ENCODE results near the gene EHD1. TPM values are rescaled to one million over a fixed set of nuclear protein-coding genes. Genes with fewer than 3 reads are reported as not detected.
"Not testable (repeated sequence)": the region's sequence is repeated elsewhere in the genome, so short reads cannot be mapped to it uniquely, and the experiment has no call there.

EHD1 gene
- total and polyA plus RNA-seq, 2 of the 4 experiments (the other 2 are of a cell fraction) = 107 to 209 TPM

- Histone ChIP-seq H3K9me3 (ENCODE audit: control insufficient read depth, insufficient read depth, low read length) (no peaks in the 10 kb centered on the region), H3K4me1 (ENCODE audit: control insufficient read depth, insufficient read depth, low read length) (no peaks in the 10 kb centered on the region), H3K18ac (ENCODE audit: low read depth, low read length) (no peak overlapping the region), H2BK20ac (ENCODE audit: low read depth, low read length) (no peak overlapping the region), H3K4ac (ENCODE audit: low read depth, low read length) (no peak overlapping the region), H3K79me1 (ENCODE audit: low read depth in 1 of 2, low read length in 2 of 2) (no peaks in the 10 kb centered on the region), H2BK15ac (ENCODE audit: low read depth, low read length) (no peak overlapping the region), H2BK5ac (ENCODE audit: low read depth, low read length, poor library complexity, severe bottlenecking) (no peak overlapping the region), H3K4me3 (ENCODE audit: insufficient read depth, low read depth, low read length) (no peak overlapping the region), H4K91ac (ENCODE audit: insufficient read depth, low read depth, low read length) (no peak overlapping the region), H2AK9ac (replicated peaks; ENCODE audit: low read depth, low read length, poor library complexity) (no peak overlapping the region), H4K8ac (ENCODE audit: low read depth in 2 of 2, low read length in 2 of 2) (no peak overlapping the region), H3K9ac (ENCODE audit: low read depth, low read length) (no peak overlapping the region), H3K14ac (replicated peaks; ENCODE audit: low read depth, low read length) (no peak overlapping the region), H3K23ac (ENCODE audit: low read depth, low read length) (no peak overlapping the region), H3K27me3 (ENCODE audit: control insufficient read depth, insufficient read depth, low read length) (peaks cover 1% of the 10 kb centered on the region; the same call in 1 of the 2 replicates), H3K9me1 (ENCODE audit: insufficient read depth, low read length) (no peaks in the 10 kb centered on the region), H3K27ac (ENCODE audit: insufficient read depth, low read length) (no peak overlapping the region), H3K36me3 (ENCODE audit: control insufficient read depth, insufficient read depth, low read length) (no peaks in the 10 kb centered on the region), H3K56ac (ENCODE audit: extremely low read depth, insufficient read depth, low read length) (no peak overlapping the region), H2BK120ac (ENCODE audit: low read depth, low read length) (no peak overlapping the region), H4K20me1 (ENCODE audit: insufficient read depth, low read length) (no peaks in the 10 kb centered on the region), H3K4me2 (ENCODE audit: low read depth, low read length) (no peak overlapping the region), H4K5ac (ENCODE audit: low read depth, low read length) (no peak overlapping the region), H2AFZ (replicated peaks; ENCODE audit: low read length, poor library complexity) (no peak overlapping the region), H2AK5ac (ENCODE audit: low read depth, low read length) (no peak overlapping the region)
- dilution Hi-C loops (cut with HindIII; ENCODE audit: low sequenced_read_pairs, unreplicated experiment) (no loop called here), intact Hi-C loops (cut with micrococcal nuclease) (no loop called here), in situ Hi-C loops (cut with MboI; ENCODE audit: low sequenced_read_pairs) (no loop called here)
- ChIA-PET CTCF (no interaction called here), POLR2A (ENCODE audit: unreplicated experiment) (no interaction called here)
- BruUV-seq (replicated peaks) = no TSS peak
- ATAC-seq (ENCODE audit: low read depth) = no peak
- 100% methylated on average over 1 of the region's 3 CpGs; no CpG with 5 or more reads in 1 of the 2 experiments for WGBS, 2 experiments (ENCODE audit: extremely low coverage in 2 of 2, insufficient read length in 1 of 2)
- no peak for TF ChIP-seq MXI1 (IDR thresholded peaks at IDR 0.05; ENCODE audit: borderline replicate concordance, low read depth, low read length)
- TF ChIP-seq MAZ (IDR thresholded peaks at IDR 0.05; ENCODE audit: borderline replicate concordance, low read depth, low read length) = no peak
- no peak for TF ChIP-seq ELK1 (IDR thresholded peaks at IDR 0.05; ENCODE audit: borderline replicate concordance, low read depth, low read length)
- TF ChIP-seq NFE2L2 (IDR thresholded peaks at IDR 0.05; ENCODE audit: low read depth, low read length) = no peak
- DNase-seq = no peak
Observed at GRCh38 chr11:64817476-64817875, 60.9 kb downstream of the EHD1 start.

GRCh38 chr11:64815433-64815832 is 63.0 kb downstream of the EHD1 start:
- H3K79me1 ChIP-seq (ENCODE audit: low read depth in 1 of 2, low read length in 2 of 2); H2AK5ac ChIP-seq (ENCODE audit: low read depth, low read length); H2BK20ac ChIP-seq (ENCODE audit: low read depth, low read length); H3K36me3 ChIP-seq (ENCODE audit: control insufficient read depth, insufficient read depth, low read length); H3K4me2 ChIP-seq (ENCODE audit: low read depth, low read length); H2BK15ac ChIP-seq (ENCODE audit: low read depth, low read length); H3K27ac ChIP-seq (ENCODE audit: insufficient read depth, low read length); H2AFZ ChIP-seq (replicated peaks; ENCODE audit: low read length, poor library complexity); H3K9ac ChIP-seq (ENCODE audit: low read depth, low read length); H4K8ac ChIP-seq (ENCODE audit: low read depth in 2 of 2, low read length in 2 of 2); in situ Hi-C loops (cut with MboI; ENCODE audit: low sequenced_read_pairs); H3K4ac ChIP-seq (ENCODE audit: low read depth, low read length); H2AK9ac ChIP-seq (replicated peaks; ENCODE audit: low read depth, low read length, poor library complexity); H3K9me3 ChIP-seq (ENCODE audit: control insufficient read depth, insufficient read depth, low read length); H2BK5ac ChIP-seq (ENCODE audit: low read depth, low read length, poor library complexity, severe bottlenecking); H3K27me3 ChIP-seq (ENCODE audit: control insufficient read depth, insufficient read depth, low read length); BruUV-seq (replicated peaks); H3K4me3 ChIP-seq (ENCODE audit: insufficient read depth, low read depth, low read length); H3K14ac ChIP-seq (replicated peaks; ENCODE audit: low read depth, low read length); CTCF ChIA-PET; H3K4me1 ChIP-seq (ENCODE audit: control insufficient read depth, insufficient read depth, low read length); H4K5ac ChIP-seq (ENCODE audit: low read depth, low read length); intact Hi-C loops (cut with micrococcal nuclease); H3K9me1 ChIP-seq (ENCODE audit: insufficient read depth, low read length); ATAC-seq (ENCODE audit: low read depth); H3K23ac ChIP-seq (ENCODE audit: low read depth, low read length); H4K91ac ChIP-seq (ENCODE audit: insufficient read depth, low read depth, low read length); H3K56ac ChIP-seq (ENCODE audit: extremely low read depth, insufficient read depth, low read length); dilution Hi-C loops (cut with HindIII; ENCODE audit: low sequenced_read_pairs, unreplicated experiment); H3K18ac ChIP-seq (ENCODE audit: low read depth, low read length); H4K20me1 ChIP-seq (ENCODE audit: insufficient read depth, low read length); DNase-seq; H2BK120ac ChIP-seq (ENCODE audit: low read depth, low read length): not testable (repeated sequence)
- POLR2A ChIA-PET (ENCODE audit: unreplicated experiment) = interaction anchor here (0.6 to 0.7 kb wide), 2 partner anchors 36 to 504 kb away, joined by 3 to 4 read pairs; no protein-coding TSS in a partner anchor
- WGBS, 2 experiments (ENCODE audit: extremely low coverage in 2 of 2, insufficient read length in 1 of 2) = 75% methylated on average over 2 of the region's 5 CpGs; no CpG with 5 or more reads in 1 of the 2 experiments

Measured in IMR-90 (cell line).